ENCODE data around the gene RAB10.

The RAB10 gene

GRCh38 chr2:26126074-26126473, 92.2 kb downstream of the RAB10 start:
- no peaks in the 10 kb centered on the region for H3K4me1 ChIP-seq (ENCODE audit: control insufficient read depth, insufficient read depth, low read length, unreplicated experiment)
- H3K27ac ChIP-seq (ENCODE audit: low read depth, low read length), result no peak overlapping the region
- H3K27me3 ChIP-seq (ENCODE audit: insufficient read depth, low read length), result no peaks in the 10 kb centered on the region
- H3K4me3 ChIP-seq (ENCODE audit: low read depth, low read length), result no peak overlapping the region
- H3K79me2 ChIP-seq (ENCODE audit: control insufficient read depth, insufficient read depth, low read length, unreplicated experiment), result peaks cover 24% of the 10 kb centered on the region
- no peak overlapping the region for H2AFZ ChIP-seq (ENCODE audit: low read length, unreplicated experiment)
- H3K36me3 ChIP-seq (ENCODE audit: insufficient read depth, low read length), result 0 out of 2 replicates have a peak, but pooled peaks cover 6% of the 10 kb centered on the region

- Histone ChIP-seq H3K27ac (ENCODE audit: low read depth, low read length) (no peak overlapping the region), H3K79me2 (ENCODE audit: control insufficient read depth, insufficient read depth, low read length, unreplicated experiment) (peaks cover 15% of the 10 kb centered on the region), H3K27me3 (ENCODE audit: insufficient read depth, low read length) (no peaks in the 10 kb centered on the region), H2AFZ (ENCODE audit: low read length, unreplicated experiment) (no peak overlapping the region), H3K36me3 (ENCODE audit: insufficient read depth, low read length) (0 out of 2 replicates have a peak, but pooled peaks cover 6% of the 10 kb centered on the region), H3K4me1 (ENCODE audit: control insufficient read depth, insufficient read depth, low read length, unreplicated experiment) (no peaks in the 10 kb centered on the region), H3K4me3 (ENCODE audit: low read depth, low read length) (no peak overlapping the region)
Observed at GRCh38 chr2:26128176-26128575, 94.3 kb downstream of the RAB10 start.

- Histone ChIP-seq H3K79me2 (ENCODE audit: control insufficient read depth, insufficient read depth, low read length, unreplicated experiment) (peaks cover 6% of the 10 kb centered on the region), H3K4me3 (ENCODE audit: low read depth, low read length) (no peak overlapping the region), H3K36me3 (ENCODE audit: insufficient read depth, low read length) (peaks cover 21% of the 10 kb centered on the region; the same call in 1 of the 2 replicates), H3K27me3 (ENCODE audit: insufficient read depth, low read length) (no peaks in the 10 kb centered on the region), H2AFZ (ENCODE audit: low read length, unreplicated experiment) (no peak overlapping the region), H3K27ac (ENCODE audit: low read depth, low read length) (no peak overlapping the region), H3K4me1 (ENCODE audit: control insufficient read depth, insufficient read depth, low read length, unreplicated experiment) (no peaks in the 10 kb centered on the region)
Observed at GRCh38 chr2:26130763-26131162, 96.9 kb downstream of the RAB10 start.

- no peak overlapping the region for H2AFZ ChIP-seq (ENCODE audit: low read length, unreplicated experiment)
- H3K36me3 ChIP-seq (ENCODE audit: insufficient read depth, low read length), result peaks cover 18% of the 10 kb centered on the region; the same call in 1 of the 2 replicates
Observed at GRCh38 chr2:26136451-26136850, 102.6 kb downstream of the RAB10 start.

GRCh38 chr2:26139269-26140183, 105.6 kb downstream of the RAB10 start:
- H3K27me3 ChIP-seq (ENCODE audit: insufficient read depth, low read length), result no peaks in the 10 kb centered on the region
- H2AFZ ChIP-seq (ENCODE audit: low read length, unreplicated experiment), result no peak overlapping the region
- no peak overlapping the region for H3K4me3 ChIP-seq (ENCODE audit: low read depth, low read length)
- H3K27ac ChIP-seq (ENCODE audit: low read depth, low read length), result no peak overlapping the region
- H3K79me2 ChIP-seq (ENCODE audit: control insufficient read depth, insufficient read depth, low read length, unreplicated experiment), result no peaks in the 10 kb centered on the region
- peaks cover 15% of the 10 kb centered on the region; the same call in 1 of the 2 replicates for H3K36me3 ChIP-seq (ENCODE audit: insufficient read depth, low read length)
- H3K4me1 ChIP-seq (ENCODE audit: control insufficient read depth, insufficient read depth, low read length, unreplicated experiment), result no peaks in the 10 kb centered on the region

More at GRCh38 chr2:26136451-26136850, 102.6 kb downstream of the RAB10 start:
- H3K79me2 ChIP-seq (ENCODE audit: control insufficient read depth, insufficient read depth, low read length, unreplicated experiment), result no peaks in the 10 kb centered on the region
- no peak overlapping the region for H3K4me3 ChIP-seq (ENCODE audit: low read depth, low read length)
- H3K27me3 ChIP-seq (ENCODE audit: insufficient read depth, low read length), result no peaks in the 10 kb centered on the region
- no peaks in the 10 kb centered on the region for H3K4me1 ChIP-seq (ENCODE audit: control insufficient read depth, insufficient read depth, low read length, unreplicated experiment)
- H3K27ac ChIP-seq (ENCODE audit: low read depth, low read length), result no peak overlapping the region

GRCh38 chr2:26141145-26141769, 107.4 kb downstream of the RAB10 start:
- Histone ChIP-seq H3K27me3 (ENCODE audit: insufficient read depth, low read length) (no peaks in the 10 kb centered on the region), H3K27ac (ENCODE audit: low read depth, low read length) (no peak overlapping the region), H3K36me3 (ENCODE audit: insufficient read depth, low read length) (no peaks in the 10 kb centered on the region), H3K4me3 (ENCODE audit: low read depth, low read length) (no peak overlapping the region), H3K79me2 (ENCODE audit: control insufficient read depth, insufficient read depth, low read length, unreplicated experiment) (no peaks in the 10 kb centered on the region), H3K4me1 (ENCODE audit: control insufficient read depth, insufficient read depth, low read length, unreplicated experiment) (no peaks in the 10 kb centered on the region), H2AFZ (ENCODE audit: low read length, unreplicated experiment) (no peak overlapping the region)

GRCh38 chr2:26144031-26144430, 110.1 kb downstream of the RAB10 start:
- Histone ChIP-seq H2AFZ (ENCODE audit: low read length, unreplicated experiment) (no peak overlapping the region), H3K36me3 (ENCODE audit: insufficient read depth, low read length) (no peaks in the 10 kb centered on the region), H3K27ac (ENCODE audit: low read depth, low read length) (no peak overlapping the region), H3K4me3 (ENCODE audit: low read depth, low read length) (no peak overlapping the region), H3K79me2 (ENCODE audit: control insufficient read depth, insufficient read depth, low read length, unreplicated experiment) (no peaks in the 10 kb centered on the region), H3K27me3 (ENCODE audit: insufficient read depth, low read length) (peaks cover 10% of the 10 kb centered on the region; the same call in 1 of the 2 replicates), H3K4me1 (ENCODE audit: control insufficient read depth, insufficient read depth, low read length, unreplicated experiment) (no peaks in the 10 kb centered on the region)

GRCh38 chr2:26144953-26145680, 111.2 kb downstream of the RAB10 start:
- H3K27me3 ChIP-seq (ENCODE audit: insufficient read depth, low read length), result peaks cover 19% of the 10 kb centered on the region; the same call in 1 of the 2 replicates
- H2AFZ ChIP-seq (ENCODE audit: low read length, unreplicated experiment), result no peak overlapping the region
- no peaks in the 10 kb centered on the region for H3K4me1 ChIP-seq (ENCODE audit: control insufficient read depth, insufficient read depth, low read length, unreplicated experiment)
- no peaks in the 10 kb centered on the region for H3K36me3 ChIP-seq (ENCODE audit: insufficient read depth, low read length)
- H3K4me3 ChIP-seq (ENCODE audit: low read depth, low read length), result no peak overlapping the region
- no peak overlapping the region for H3K27ac ChIP-seq (ENCODE audit: low read depth, low read length)
- no peaks in the 10 kb centered on the region for H3K79me2 ChIP-seq (ENCODE audit: control insufficient read depth, insufficient read depth, low read length, unreplicated experiment)

GRCh38 chr2:26148501-26148900, 114.6 kb downstream of the RAB10 start:
- H3K79me2 ChIP-seq (ENCODE audit: control insufficient read depth, insufficient read depth, low read length, unreplicated experiment), result no peaks in the 10 kb centered on the region
- no peaks in the 10 kb centered on the region for H3K36me3 ChIP-seq (ENCODE audit: insufficient read depth, low read length)
- no peak overlapping the region for H2AFZ ChIP-seq (ENCODE audit: low read length, unreplicated experiment)
- peaks cover 21% of the 10 kb centered on the region; the same call in 1 of the 2 replicates for H3K27me3 ChIP-seq (ENCODE audit: insufficient read depth, low read length)
- no peak overlapping the region for H3K27ac ChIP-seq (ENCODE audit: low read depth, low read length)
- H3K4me1 ChIP-seq (ENCODE audit: control insufficient read depth, insufficient read depth, low read length, unreplicated experiment), result no peaks in the 10 kb centered on the region
- H3K4me3 ChIP-seq (ENCODE audit: low read depth, low read length), result no peak overlapping the region

- peaks cover 21% of the 10 kb centered on the region; the same call in 1 of the 2 replicates for H3K27me3 ChIP-seq (ENCODE audit: insufficient read depth, low read length)
- H2AFZ ChIP-seq (ENCODE audit: low read length, unreplicated experiment), result no peak overlapping the region
- no peaks in the 10 kb centered on the region for H3K36me3 ChIP-seq (ENCODE audit: insufficient read depth, low read length)
- no peaks in the 10 kb centered on the region for H3K79me2 ChIP-seq (ENCODE audit: control insufficient read depth, insufficient read depth, low read length, unreplicated experiment)
- no peak overlapping the region for H3K4me3 ChIP-seq (ENCODE audit: low read depth, low read length)
- H3K4me1 ChIP-seq (ENCODE audit: control insufficient read depth, insufficient read depth, low read length, unreplicated experiment), result no peaks in the 10 kb centered on the region
- H3K27ac ChIP-seq (ENCODE audit: low read depth, low read length), result no peak overlapping the region
Observed at GRCh38 chr2:26150243-26150642, 116.4 kb downstream of the RAB10 start.
